ENCODE data around the gene BMAL2.

BMAL2 gene

DNA sequence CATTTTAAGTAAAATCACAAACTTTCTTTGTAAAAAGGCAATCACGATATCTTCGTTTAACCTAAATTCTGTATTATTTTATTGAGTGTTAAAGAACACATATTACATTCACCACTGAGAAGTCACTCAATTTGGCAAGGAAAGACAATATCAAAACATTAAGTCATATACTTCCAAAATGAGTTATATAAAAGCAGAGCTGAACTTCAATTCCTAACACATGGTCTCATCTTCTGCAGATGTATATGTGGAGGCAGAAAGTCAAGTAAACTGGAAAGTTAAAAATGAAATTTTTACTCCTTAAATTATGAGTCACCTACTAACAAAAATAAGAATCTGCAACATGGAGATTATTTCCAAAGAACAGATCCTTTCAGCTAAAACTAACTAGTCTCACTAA, 28.7 kb downstream of the BMAL2 start:
- DNase-seq = no peak

DNA sequence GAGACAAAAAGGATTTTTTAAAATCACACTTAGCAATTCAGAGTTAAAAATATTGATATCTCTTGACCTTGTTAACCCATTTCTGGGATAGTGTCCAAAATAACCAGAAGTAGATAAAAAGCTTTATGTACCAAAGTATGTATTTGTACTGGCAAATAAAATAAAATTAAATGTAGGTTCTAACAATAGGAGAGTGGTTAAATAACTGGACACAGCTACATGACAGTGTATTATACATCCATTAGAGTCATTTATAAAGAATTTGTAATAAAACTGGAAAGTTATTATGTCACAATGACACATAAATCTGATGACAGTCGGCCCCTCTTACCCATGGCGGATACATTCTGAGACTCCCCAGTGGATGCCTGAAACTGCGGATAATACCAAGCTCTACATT, 34.0 kb downstream of the BMAL2 start:
- no peak for DNase-seq

DNA sequence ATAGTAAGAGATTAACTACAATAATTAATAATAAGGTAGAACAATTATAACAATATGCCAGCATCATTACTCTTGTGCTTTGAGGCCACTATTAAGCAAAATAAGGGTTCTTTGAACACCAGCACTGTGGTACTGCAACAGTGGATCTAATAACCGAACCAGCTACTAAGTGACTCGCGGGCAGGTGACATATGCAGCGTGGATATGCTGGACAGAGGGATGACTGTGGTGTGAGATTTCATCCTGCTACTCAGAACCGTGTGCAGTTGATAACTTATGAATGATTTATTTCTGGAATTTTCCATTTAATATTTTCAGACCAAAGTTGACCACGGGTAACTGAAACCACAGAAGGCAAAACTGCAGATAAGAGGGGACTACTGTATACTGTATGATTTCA, 34.4 kb downstream of the BMAL2 start:
- DNase-seq = no peak

DNA sequence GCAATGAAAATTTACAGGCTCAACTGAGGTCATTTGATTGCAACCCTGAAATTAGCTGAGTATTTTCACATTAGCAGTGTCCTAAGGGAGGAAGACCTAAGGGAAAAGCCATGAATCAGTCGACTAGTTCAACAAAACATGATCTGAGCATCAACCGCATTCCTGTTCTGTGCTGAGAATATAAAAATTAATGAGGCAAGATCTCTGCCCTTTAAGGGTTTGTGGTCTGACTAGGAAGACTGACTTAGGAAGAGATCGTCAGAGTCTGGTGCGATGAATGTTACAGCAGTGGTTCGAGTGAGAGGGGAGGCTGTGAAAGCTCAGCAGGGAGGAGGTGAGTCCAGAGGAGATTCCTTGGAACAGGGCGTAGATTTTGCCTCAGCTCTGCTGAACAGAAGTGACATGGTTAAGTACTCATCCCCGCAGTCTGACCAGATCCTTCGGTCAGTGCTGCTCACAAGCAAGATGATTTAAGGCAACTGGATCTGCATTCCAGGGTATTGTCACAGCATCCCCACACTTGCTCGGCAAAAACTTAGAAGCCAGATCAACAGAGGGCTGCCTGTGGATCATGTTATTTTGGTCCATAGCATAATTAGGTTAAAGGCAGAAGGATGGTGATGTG, 49.6 kb downstream of the BMAL2 start:
- no peak for DNase-seq

Measured in SW 1271 (cell line).